ENCODE data around the gene SFT2D2. TPM values are rescaled to one million over a fixed set of nuclear protein-coding genes. Genes with fewer than 3 reads are reported as not detected.

The SFT2D2 gene
- total RNA-seq, 1 donor from 2014 or later, result 52.9 TPM

DNA sequence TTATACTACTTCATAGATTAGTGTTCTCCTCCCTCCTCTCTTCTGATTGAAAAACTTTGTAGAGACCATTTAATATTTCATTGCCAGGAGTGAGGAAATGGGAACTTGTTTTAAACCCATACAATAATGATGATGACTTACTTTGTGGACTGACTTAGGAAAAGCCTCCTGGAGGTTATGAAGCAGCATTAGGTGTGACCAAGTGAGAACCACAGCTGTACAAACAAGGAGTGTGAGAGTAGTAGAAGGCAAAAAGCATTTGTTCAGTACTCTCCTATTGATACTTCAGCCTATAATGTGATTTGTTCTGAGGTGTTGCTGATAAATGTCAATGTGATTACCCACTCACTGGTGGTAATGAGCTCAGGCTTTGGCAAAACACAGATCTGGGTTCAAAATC, 38.6 kb upstream of the SFT2D2 start:
- H3K36me3 Mint-ChIP-seq (ENCODE audit: low read depth), result peaks cover 8% of the 10 kb centered on the region
- no peak overlapping the region for H3K4me3 Mint-ChIP-seq
- no peak overlapping the region for H3K27ac Mint-ChIP-seq (ENCODE audit: unreplicated experiment)
- H3K9me3 Mint-ChIP-seq, result no peaks in the 10 kb centered on the region
- no peaks in the 10 kb centered on the region for H3K4me1 Mint-ChIP-seq
- TF ChIP-seq, protein P1, sequence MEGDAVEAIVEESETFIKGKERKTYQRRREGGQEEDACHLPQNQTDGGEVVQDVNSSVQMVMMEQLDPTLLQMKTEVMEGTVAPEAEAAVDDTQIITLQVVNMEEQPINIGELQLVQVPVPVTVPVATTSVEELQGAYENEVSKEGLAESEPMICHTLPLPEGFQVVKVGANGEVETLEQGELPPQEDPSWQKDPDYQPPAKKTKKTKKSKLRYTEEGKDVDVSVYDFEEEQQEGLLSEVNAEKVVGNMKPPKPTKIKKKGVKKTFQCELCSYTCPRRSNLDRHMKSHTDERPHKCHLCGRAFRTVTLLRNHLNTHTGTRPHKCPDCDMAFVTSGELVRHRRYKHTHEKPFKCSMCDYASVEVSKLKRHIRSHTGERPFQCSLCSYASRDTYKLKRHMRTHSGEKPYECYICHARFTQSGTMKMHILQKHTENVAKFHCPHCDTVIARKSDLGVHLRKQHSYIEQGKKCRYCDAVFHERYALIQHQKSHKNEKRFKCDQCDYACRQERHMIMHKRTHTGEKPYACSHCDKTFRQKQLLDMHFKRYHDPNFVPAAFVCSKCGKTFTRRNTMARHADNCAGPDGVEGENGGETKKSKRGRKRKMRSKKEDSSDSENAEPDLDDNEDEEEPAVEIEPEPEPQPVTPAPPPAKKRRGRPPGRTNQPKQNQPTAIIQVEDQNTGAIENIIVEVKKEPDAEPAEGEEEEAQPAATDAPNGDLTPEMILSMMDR (conservative IDR thresholded peaks at IDR 0.05), result no peak
- DNase-seq (ENCODE audit: low read depth, low spot score), result no peak
- H3K27me3 Mint-ChIP-seq (ENCODE audit: low read depth), result no peaks in the 10 kb centered on the region

DNA sequence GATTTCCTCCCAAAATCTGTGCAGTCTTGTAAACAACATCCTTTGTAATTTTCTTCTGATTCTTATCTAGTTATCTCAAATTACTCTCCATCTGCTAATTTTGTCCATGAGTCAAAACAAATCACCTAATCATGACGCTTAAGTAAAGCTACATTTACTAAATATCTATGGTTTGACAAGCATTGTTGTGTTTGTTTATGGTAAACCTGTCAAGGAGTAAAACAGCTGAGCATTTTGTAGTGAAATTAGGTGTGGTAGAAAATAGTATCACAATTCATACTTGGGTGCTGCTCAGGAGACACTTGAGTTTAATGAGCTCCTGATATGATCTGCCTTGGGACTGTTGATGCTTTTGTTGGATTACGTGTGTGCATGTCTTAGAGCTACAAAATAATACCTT, 35.4 kb upstream of the SFT2D2 start:
- DNase-seq (ENCODE audit: low read depth, low spot score), result no peak
- Mint-ChIP-seq H3K27ac (ENCODE audit: unreplicated experiment) (no peak overlapping the region), H3K27me3 (ENCODE audit: low read depth) (no peaks in the 10 kb centered on the region), H3K36me3 (ENCODE audit: low read depth) (peaks cover 11% of the 10 kb centered on the region), H3K4me3 (no peak overlapping the region), H3K4me1 (no peaks in the 10 kb centered on the region), H3K9me3 (no peaks in the 10 kb centered on the region)
- TF ChIP-seq, protein P1 (conservative IDR thresholded peaks at IDR 0.05), result no peak

- Mint-ChIP-seq H3K36me3 (ENCODE audit: low read depth) (peaks cover 9% of the 10 kb centered on the region), H3K27me3 (ENCODE audit: low read depth) (no peaks in the 10 kb centered on the region), H3K9me3 (no peaks in the 10 kb centered on the region), H3K27ac (ENCODE audit: unreplicated experiment) (no peak overlapping the region), H3K4me1 (no peaks in the 10 kb centered on the region), H3K4me3 (no peak overlapping the region)
- no peak for DNase-seq (ENCODE audit: low read depth, low spot score)
- TF ChIP-seq, protein P1 (conservative IDR thresholded peaks at IDR 0.05), result no peak
Measured at GRCh38 chr1:168195199-168196135, 30.3 kb upstream of the SFT2D2 start.

GRCh38 chr1:168199056-168199455, 26.7 kb upstream of the SFT2D2 start:
- H3K27me3 Mint-ChIP-seq (ENCODE audit: low read depth), result no peaks in the 10 kb centered on the region
- DNase-seq (ENCODE audit: low read depth, low spot score), result no peak
- H3K9me3 Mint-ChIP-seq, result no peaks in the 10 kb centered on the region
- peaks cover 7% of the 10 kb centered on the region for H3K4me1 Mint-ChIP-seq
- no peak overlapping the region for H3K4me3 Mint-ChIP-seq
- peaks cover 19% of the 10 kb centered on the region for H3K36me3 Mint-ChIP-seq (ENCODE audit: low read depth)
- TF ChIP-seq, protein P1 (conservative IDR thresholded peaks at IDR 0.05), result no peak
- no peak overlapping the region for H3K27ac Mint-ChIP-seq (ENCODE audit: unreplicated experiment)

- DNase-seq (ENCODE audit: low read depth, low spot score), result no peak
- H3K9me3 Mint-ChIP-seq, result peaks cover 7% of the 10 kb centered on the region
- H3K27me3 Mint-ChIP-seq (ENCODE audit: low read depth), result no peaks in the 10 kb centered on the region
- H3K4me3 Mint-ChIP-seq, result no peak overlapping the region
- peaks cover 7% of the 10 kb centered on the region for H3K4me1 Mint-ChIP-seq
- no peak overlapping the region for H3K27ac Mint-ChIP-seq (ENCODE audit: unreplicated experiment)
- TF ChIP-seq, protein P1 (conservative IDR thresholded peaks at IDR 0.05), result no peak
- H3K36me3 Mint-ChIP-seq (ENCODE audit: low read depth), result peaks cover 29% of the 10 kb centered on the region
Measured at GRCh38 chr1:168202941-168203654, 22.7 kb upstream of the SFT2D2 start.
